Smooth muscle cell (in vitro differentiated cells): ENCODE results near the gene ABL2. TPM values are rescaled to one million over a fixed set of nuclear protein-coding genes. Genes with fewer than 3 reads are reported as not detected.

Experiments used
- DNase-seq: peaks from one replicate; lab custom pipeline; 2025; ENCODE audit not compliant: unreplicated experiment; lab: John Stamatoyannopoulos, UW
- H2AFZ ChIP-seq: fragments of 200-600 bp; sonication (generic); 2 replicates; pipeline ENCODE4 v1.6.0; 2016; ENCODE audit warnings: antibody characterized with exemption, low read depth, mild to moderate bottlenecking
- H3F3A ChIP-seq: fragments of 200-600 bp; sonication (generic); 2 replicates; pipeline ENCODE4 v1.6.0; 2017; ENCODE audit warnings: antibody characterized with exemption, low read depth
- H3K27ac ChIP-seq: fragments of 200-600 bp; sonication (generic); 2 replicates; pipeline ENCODE4 v1.5.1; 2016; ENCODE audit warnings: low read depth, mild to moderate bottlenecking
- H3K27me3 ChIP-seq: fragments of 200-600 bp; sonication (generic); 2 replicates; pipeline ENCODE4 v1.6.1; 2016; ENCODE audit warnings: low read depth, mild to moderate bottlenecking
- H3K36me3 ChIP-seq: fragments of 200-600 bp; sonication (generic); 2 replicates; pipeline ENCODE4 v1.5.1; 2016; ENCODE audit warnings: low read depth
- H3K4me1 ChIP-seq: fragments of 200-600 bp; sonication (generic); 2 replicates; pipeline ENCODE4 v1.5.1; 2016; ENCODE audit warnings: low read depth
- H3K4me2 ChIP-seq: fragments of 200-600 bp; sonication (generic); 2 replicates; pipeline ENCODE4 v1.6.0; 2016; ENCODE audit warnings: mild to moderate bottlenecking
- H3K4me3 ChIP-seq: fragments of 200-600 bp; sonication (generic); 2 replicates; pipeline ENCODE4 v1.5.1; 2016; ENCODE audit warnings: mild to moderate bottlenecking
- H3K79me2 ChIP-seq: fragments of 200-600 bp; sonication (generic); 2 replicates; pipeline ENCODE4 v1.6.0; 2016; ENCODE audit warnings: low read depth, mild to moderate bottlenecking
- H3K9ac ChIP-seq: fragments of 200-600 bp; sonication (generic); 2 replicates; pipeline ENCODE4 v1.6.0; 2016; ENCODE audit warnings: low read depth
- H3K9me3 ChIP-seq: fragments of 200-600 bp; sonication (generic); replicated peaks from 2 replicates; pipeline ENCODE4 v1.5.1; 2016; ENCODE audit warnings: low read depth
- H4K20me1 ChIP-seq: fragments of 200-600 bp; sonication (generic); 2 replicates; pipeline ENCODE4 v1.6.0; 2016; ENCODE audit warnings: low read depth
- CTCF ChIP-seq: fragments of 200-600 bp; sonication (generic); IDR thresholded peaks from 2 replicates; pipeline ENCODE4 v1.5.1; 2017; ENCODE audit warnings: borderline replicate concordance, mild to moderate bottlenecking, antibody characterized with exemption; ENCODE audit not compliant: insufficient read depth, poor library complexity, severe bottlenecking
- WGBS: methylation state at CpG from one replicate; pipeline ENCODE4 v1.1.7; 2016; ENCODE audit warnings: low lambda C conversion rate; 5-methylcytosine and 5-hydroxymethylcytosine counted together
- polyA plus RNA-seq: library from polyadenylated mRNA; unstranded; fragments of >200 nt; fragmentation: Nextera tagmentation; extraction: Ambion mirVana; gene quantifications from 2 replicates; pipeline ENCODE4 v1.2.1, GENCODE V29; 2016
- total RNA-seq: library from RNA; depleted of rRNA; stranded (reverse); fragments of >200 nt; gene quantifications from 2 replicates; pipeline ENCODE4 v1.2.3, GENCODE V29; 2014

Gene ABL2
- total and polyA plus RNA-seq, 2 experiments from 2014 or later = 16.5 to 56.5 TPM

DNA sequence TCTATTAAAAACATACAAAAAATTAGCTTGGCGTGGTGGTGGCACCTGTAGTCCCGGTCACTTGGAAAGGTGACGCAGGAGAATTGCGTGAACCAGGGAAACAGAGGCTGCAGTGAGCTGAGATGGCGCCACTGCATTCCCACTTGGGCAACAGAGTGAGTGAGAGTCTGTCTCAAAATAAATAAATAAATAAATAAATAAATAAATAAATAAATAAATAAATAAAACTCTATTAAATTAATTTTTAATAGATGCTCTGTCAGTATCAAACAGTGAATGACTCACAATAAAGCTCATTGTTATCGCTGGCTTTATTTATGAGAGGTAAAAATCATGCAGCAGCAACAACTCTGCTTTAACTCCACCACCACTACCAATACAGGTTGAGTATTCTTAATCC, 72.8 kb downstream of the ABL2 start:
- H3K4me3 ChIP-seq = no peak overlapping the region
- H2AFZ ChIP-seq = no peak overlapping the region
- TF ChIP-seq CTCF = no peak
- H3K9ac ChIP-seq = no peak overlapping the region
- peaks cover 11% of the 10 kb centered on the region for H4K20me1 ChIP-seq
- no peaks in the 10 kb centered on the region for H3K4me1 ChIP-seq
- no peak for DNase-seq
- 99% methylated on average over 6 of the region's 6 CpGs for WGBS
- no peaks in the 10 kb centered on the region for H3K36me3 ChIP-seq
- H3K4me2 ChIP-seq = no peak overlapping the region
- H3K79me2 ChIP-seq = peaks cover 67% of the 10 kb centered on the region
- H3K27ac ChIP-seq = no peak overlapping the region
- no peaks in the 10 kb centered on the region for H3F3A ChIP-seq
- no peaks in the 10 kb centered on the region for H3K9me3 ChIP-seq
- H3K27me3 ChIP-seq = no peaks in the 10 kb centered on the region

DNA sequence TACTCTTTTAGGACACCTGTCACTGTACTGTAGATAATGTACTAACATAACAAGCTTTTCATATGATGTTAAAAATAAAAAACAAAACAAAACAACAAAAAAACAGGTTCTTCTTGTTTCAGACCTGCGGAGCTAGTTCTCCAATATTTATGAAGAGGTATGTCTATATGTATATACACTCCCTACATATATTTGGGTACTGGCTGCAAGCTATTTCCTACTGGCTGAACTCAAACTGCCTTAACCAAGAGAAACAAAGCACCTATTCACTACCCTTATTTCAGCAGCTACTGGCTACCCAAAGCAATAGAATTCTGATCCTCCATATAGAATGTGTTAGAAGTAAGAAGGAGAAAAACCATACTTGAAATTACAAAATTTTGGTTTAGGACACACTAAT, 73.5 kb downstream of the ABL2 start:
- TF ChIP-seq CTCF = no peak
- Histone ChIP-seq H3K4me3 (no peak overlapping the region), H3K27me3 (no peaks in the 10 kb centered on the region), H3K9ac (no peak overlapping the region), H3K4me2 (no peak overlapping the region), H3F3A (no peaks in the 10 kb centered on the region), H4K20me1 (peaks cover 11% of the 10 kb centered on the region), H3K27ac (no peak overlapping the region), H3K79me2 (peaks cover 62% of the 10 kb centered on the region), H2AFZ (no peak overlapping the region), H3K4me1 (no peaks in the 10 kb centered on the region), H3K9me3 (no peaks in the 10 kb centered on the region), H3K36me3 (no peaks in the 10 kb centered on the region)
- DNase-seq = no peak
- WGBS = 81% methylated on average over 1 of the region's 1 CpG

GRCh38 chr1:179155615-179156014, 73.9 kb downstream of the ABL2 start:
- Histone ChIP-seq H2AFZ (no peak overlapping the region), H3K36me3 (no peaks in the 10 kb centered on the region), H3K27me3 (no peaks in the 10 kb centered on the region), H3K4me3 (no peak overlapping the region), H3K9ac (no peak overlapping the region), H4K20me1 (peaks cover 11% of the 10 kb centered on the region), H3K4me2 (no peak overlapping the region), H3K27ac (no peak overlapping the region), H3F3A (no peaks in the 10 kb centered on the region), H3K79me2 (peaks cover 58% of the 10 kb centered on the region), H3K4me1 (no peaks in the 10 kb centered on the region), H3K9me3 (no peaks in the 10 kb centered on the region)
- WGBS = 96% methylated on average over 3 of the region's 3 CpGs
- TF ChIP-seq CTCF = no peak
- no peak for DNase-seq

DNA sequence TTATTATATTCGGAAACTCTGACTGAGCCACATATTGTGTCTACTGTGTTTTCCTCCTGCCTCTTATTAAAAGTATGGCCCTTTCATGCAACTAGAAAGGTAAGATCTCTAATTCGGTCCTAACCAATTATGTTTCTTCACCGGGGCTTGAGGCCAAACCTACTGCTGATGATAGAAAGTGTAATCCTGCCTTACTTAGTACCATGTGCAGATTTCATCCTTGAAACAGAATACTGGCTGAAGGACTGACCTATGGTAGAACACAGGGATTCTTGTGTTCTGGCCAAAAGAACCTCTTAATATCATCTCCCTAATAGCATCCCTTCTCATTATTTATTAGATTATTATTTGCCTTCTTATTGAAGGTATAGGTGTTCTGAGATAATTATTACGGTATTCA, 75.0 kb downstream of the ABL2 start:
- Histone ChIP-seq H3K36me3 (no peaks in the 10 kb centered on the region), H3K27me3 (no peaks in the 10 kb centered on the region), H3K79me2 (peaks cover 55% of the 10 kb centered on the region), H3K9ac (no peak overlapping the region), H3K4me2 (no peak overlapping the region), H3K27ac (no peak overlapping the region), H3K4me3 (no peak overlapping the region), H2AFZ (no peak overlapping the region), H3K9me3 (no peaks in the 10 kb centered on the region), H3F3A (no peaks in the 10 kb centered on the region), H4K20me1 (peaks cover 11% of the 10 kb centered on the region), H3K4me1 (no peaks in the 10 kb centered on the region)
- 88% methylated on average over 4 of the region's 4 CpGs for WGBS
- DNase-seq = no peak
- no peak for TF ChIP-seq CTCF
